Endothelial cell of umbilical vein (primary cell): Measurements from ENCODE around the gene POLR3GL. TPM values are rescaled to one million over a fixed set of nuclear protein-coding genes. Genes with fewer than 3 reads are reported as not detected.

ENCODE experiments used
- BruUV-seq: library from RNA; stranded (reverse); fragments of 400-500 nt; replicated peaks from 2 replicates; lab custom pipeline; 2021; lab: Mats Ljungman, UMichigan
- CTCF ChIA-PET: fragments of 300-600, 350-600 bp; sonication (Branson Sonifier 250); formaldehyde crosslinking; loops from one replicate; lab custom pipeline; 2021; ENCODE audit warnings: antibody characterized with exemption, inconsistent platforms; lab: Charles Lee
- POLR2A ChIA-PET: fragments of 300-600, 350-600 bp; sonication (Branson Sonifier 250); formaldehyde crosslinking; loops from one replicate; lab custom pipeline; 2021; ENCODE audit warnings: antibody characterized with exemption, inconsistent platforms; lab: Charles Lee
- DNase-seq: peaks from one replicate; pipeline ENCODE4 v3.0.0-alpha.2; 2011; ENCODE audit warnings: low read depth, low spot score
- FAIRE-seq: peaks from 2 replicates; lab custom pipeline; 2011; peaks lifted over from hg19 to GRCh38; lab: Jason Lieb, UNC
- H2AFZ ChIP-seq: 2 replicates; pipeline ENCODE4 v1.6.0; 2012; ENCODE audit warnings: low read depth, low read length, control low read depth, inconsistent platforms
- H3K27ac ChIP-seq: 2 replicates; pipeline ENCODE4 v1.5.1; 2011; ENCODE audit warnings: low read depth, mild to moderate bottlenecking, control low read depth, low read length, moderate library complexity; ENCODE audit not compliant: insufficient read depth
- H3K27me3 ChIP-seq, 2 experiments: 2 replicates each; pipeline versions ENCODE4 v1.6.0 to v1.6.1; 2011; ENCODE audit warnings: low read length in 2 of 2, mixed read lengths in 1 of 2; ENCODE audit not compliant: control insufficient read depth in 2 of 2, insufficient read depth in 2 of 2
- H3K36me3 ChIP-seq, 2 experiments: 2 replicates in 1 of 2; 3 replicates in 1 of 2; pipeline ENCODE4 v1.5.1; 2011; ENCODE audit warnings: low read length in 2 of 2, mild to moderate bottlenecking in 1 of 2, moderate library complexity in 1 of 2; ENCODE audit not compliant: control insufficient read depth in 2 of 2, insufficient read depth in 2 of 2; ENCODE audit errors: extremely low read depth in 1 of 2
- H3K4me1 ChIP-seq: 3 replicates; pipeline ENCODE4 v1.5.1; 2011; ENCODE audit warnings: mild to moderate bottlenecking, low read length; ENCODE audit not compliant: control insufficient read depth, insufficient read depth; ENCODE audit errors: extremely low read depth
- H3K4me2 ChIP-seq: 2 replicates; pipeline ENCODE4 v1.6.1; 2011; ENCODE audit warnings: low read length, control low read depth, mixed read lengths; ENCODE audit not compliant: insufficient read depth
- H3K4me3 ChIP-seq, 3 experiments: fragments of 200-600 bp in 1 of 3; sonication (generic), shearing (Covaris generic) in 1 of 3; replicated peaks in 1 of 3; 2 replicates each; pipeline ENCODE4 v1.5.1; 2011 to 2016; ENCODE audit warnings: control low read depth in 3 of 3, low read length in 3 of 3, mild to moderate bottlenecking in 2 of 3, inconsistent platforms in 1 of 3, low read depth in 1 of 3, moderate library complexity in 1 of 3; ENCODE audit not compliant: insufficient read depth in 1 of 3
- H3K79me2 ChIP-seq: 2 replicates; pipeline ENCODE4 v1.6.0; 2012; ENCODE audit warnings: low read length, inconsistent platforms; ENCODE audit not compliant: control insufficient read depth, insufficient read depth
- H3K9ac ChIP-seq: replicated peaks from 2 replicates; pipeline ENCODE3; 2011; ENCODE audit warnings: low read length, control low read depth; ENCODE audit not compliant: insufficient read depth; ENCODE audit errors: extremely low read depth
- H3K9me1 ChIP-seq: replicated peaks from 3 replicates; pipeline ENCODE4 v1.6.0; 2011; ENCODE audit warnings: mild to moderate bottlenecking, low read length; ENCODE audit not compliant: control insufficient read depth, insufficient read depth; ENCODE audit errors: extremely low read depth
- H3K9me3 ChIP-seq: replicated peaks from 2 replicates; pipeline ENCODE4 v1.5.1; 2012; ENCODE audit warnings: low read length, inconsistent platforms; ENCODE audit not compliant: control insufficient read depth, insufficient read depth
- H4K20me1 ChIP-seq: replicated peaks from 2 replicates; pipeline ENCODE3; 2011; ENCODE audit warnings: mild to moderate bottlenecking, low read length; ENCODE audit not compliant: control insufficient read depth, insufficient read depth; ENCODE audit errors: extremely low read depth
- CTCF ChIP-seq, 2 donors: IDR thresholded peaks; 1 replicate in 1 of 2; 2 replicates in 1 of 2; pipeline ENCODE4 v1.5.1; 2011; ENCODE audit warnings: low read length in 2 of 2, mild to moderate bottlenecking in 2 of 2, moderate library complexity in 2 of 2, control low read depth in 1 of 2, inconsistent platforms in 1 of 2, low read depth in 1 of 2; ENCODE audit not compliant: insufficient read depth in 1 of 2; ENCODE audit errors: extremely low read depth in 1 of 2
- EZH2 ChIP-seq: IDR thresholded peaks from 2 replicates; pipeline ENCODE4 v1.6.1; 2012; ENCODE audit warnings: borderline replicate concordance, low read depth, mild to moderate bottlenecking, moderate library complexity, low read length, inconsistent platforms; ENCODE audit not compliant: severe bottlenecking
- POLR2AphosphoS5 ChIP-seq: IDR thresholded peaks from 2 replicates; pipeline ENCODE4 v1.6.1; 2012; ENCODE audit warnings: low read depth, mild to moderate bottlenecking, control low read depth, low read length, moderate library complexity; ENCODE audit not compliant: insufficient read depth
- dilution Hi-C: fragments of 300-500 bp; cut with MboI; formaldehyde crosslinking; loops from one replicate; pipeline ENCODE4 v1.15.0; 2019; ENCODE audit warnings: low sequenced_read_pairs; ENCODE audit not compliant: extremely low pct_ligation_motif_present
- intact Hi-C: fragments of 100-400 bp; cut with micrococcal nuclease; formaldehyde crosslinking; loops from one replicate; pipeline ENCODE4 v1.10.0; 2022
- polyA plus RNA-seq, 4 experiments: library from polyadenylated mRNA; depleted of rRNA in 3 of 4; stranded (reverse) in 3 of 4; unstranded in 1 of 4; fragments of >200 nt; gene quantifications; 2 replicates each; pipeline versions ENCODE4 v1.2.1 to v1.2.3, GENCODE V29; 2011 to 2012; ENCODE audit warnings: missing spikeins in 1 of 4
- total RNA-seq: library from RNA; stranded (reverse); gene quantifications from 2 replicates; pipeline ENCODE4 v1.2.3, GENCODE V29; 2021

Gene POLR3GL
- total and polyA plus RNA-seq, 2 donors (not counting 3 experiments of a cell fraction or from before 2014, with no cell fraction given) = 12.4 to 15.3 TPM

GRCh38 chr1:146019231-146020057 is 55.0 kb downstream of the POLR3GL start:
- CTCF ChIA-PET = interaction anchor here (4.1 to 4.7 kb wide), 2 partner anchors 12 kb away, joined by 18 to 24 read pairs; no protein-coding TSS in a partner anchor
- intact Hi-C loops = no loop called here
- BruUV-seq = no TSS peak

More at GRCh38 chr1:146019231-146020057, 55.0 kb downstream of the POLR3GL start:
- POLR2A ChIA-PET = no interaction called here
- no peak overlapping the region for H3K4me2 ChIP-seq
- dilution Hi-C loops = no loop called here
- DNase-seq = no peak
- H3K27me3 ChIP-seq = peaks cover 44 to 55% of the 10 kb centered on the region in 2 experiments
- H3K4me3 ChIP-seq = no peak overlapping the region
- no peak for TF ChIP-seq CTCF (IDR thresholded peaks at IDR 0.05; ENCODE audit: extremely low read depth in 1 of 2, insufficient read depth in 1 of 2, low read depth in 1 of 2, low read length in 2 of 2)
- peak; percentile 70 for TF ChIP-seq EZH2
- no peak for TF ChIP-seq POLR2AphosphoS5
- no peaks in the 10 kb centered on the region for H3K79me2 ChIP-seq
- peak overlapping the region; percentile 9 for H2AFZ ChIP-seq
- H3K9me1 ChIP-seq = no peaks in the 10 kb centered on the region
- FAIRE-seq = no peak
- no peak overlapping the region for H3K27ac ChIP-seq
- no peaks in the 10 kb centered on the region for H4K20me1 ChIP-seq
- no peaks in the 10 kb centered on the region for H3K4me1 ChIP-seq
- no peaks in the 10 kb centered on the region for H3K9me3 ChIP-seq
- no peaks in the 10 kb centered on the region for H3K36me3 ChIP-seq
- H3K9ac ChIP-seq = no peak overlapping the region
